Stimulated activated CD8-positive, alpha-beta memory T cell treated with anti-CD3 and anti-CD28 coated beads, Interleukin-7, amount 100 ng/mL, for 24 hours (primary cell): ENCODE results near the gene CHST12.
"Not testable (repeated sequence)": the region's sequence is repeated elsewhere in the genome, so short reads cannot be mapped to it uniquely, and the experiment has no call there.

ENCODE experiments used
- DNase-seq: peaks from one replicate; pipeline ENCODE4 v3.0.0-alpha.2; 2020; ENCODE audit warnings: low read depth

The CHST12 gene

DNA sequence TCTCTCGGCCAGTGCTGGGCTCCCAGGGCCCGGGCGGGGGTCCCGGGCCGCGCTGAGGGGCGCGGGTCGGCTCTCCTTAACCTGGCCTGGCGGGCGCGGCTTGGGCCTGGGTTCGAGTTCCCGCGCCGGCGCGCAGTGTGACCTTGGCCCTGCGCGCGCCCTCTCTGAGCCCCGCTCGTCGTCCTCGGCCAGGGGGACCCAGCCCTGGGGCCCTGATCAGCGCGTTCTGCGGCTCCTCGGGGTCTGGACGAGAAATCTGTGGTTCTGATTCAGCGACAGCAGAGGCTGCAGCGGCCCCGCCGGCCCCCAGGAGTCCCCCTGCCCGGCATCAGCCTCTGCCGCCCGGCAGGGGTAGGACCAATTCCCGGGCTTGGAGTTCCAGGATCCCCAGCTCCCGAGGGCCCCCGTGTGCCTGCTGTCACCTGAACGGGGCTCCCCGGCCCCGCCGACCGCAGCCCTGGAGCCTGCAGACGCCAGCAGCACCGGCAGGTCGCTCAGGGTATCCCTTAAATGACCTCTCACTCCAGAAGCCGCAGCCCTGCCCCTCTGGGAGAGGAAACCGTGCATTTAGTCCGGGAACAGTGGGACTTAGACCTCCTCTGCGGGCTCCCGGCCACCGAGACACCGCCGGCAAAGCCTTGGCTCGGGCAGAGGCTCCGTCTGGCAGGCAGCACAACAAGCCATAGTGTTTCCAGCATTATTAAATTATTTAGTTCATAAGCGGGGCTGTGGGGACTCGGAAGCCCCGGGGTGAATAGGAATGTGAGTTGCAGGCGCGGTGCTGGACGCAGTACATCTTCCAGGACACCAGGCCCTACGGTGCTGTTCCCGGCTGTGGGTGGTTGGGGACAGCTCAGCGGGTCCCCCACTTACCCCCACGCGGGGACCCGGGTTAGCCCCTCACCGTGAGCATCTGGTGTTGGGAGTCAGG, 572 bp downstream of the CHST12 start:
- DNase-seq = no peak

DNA sequence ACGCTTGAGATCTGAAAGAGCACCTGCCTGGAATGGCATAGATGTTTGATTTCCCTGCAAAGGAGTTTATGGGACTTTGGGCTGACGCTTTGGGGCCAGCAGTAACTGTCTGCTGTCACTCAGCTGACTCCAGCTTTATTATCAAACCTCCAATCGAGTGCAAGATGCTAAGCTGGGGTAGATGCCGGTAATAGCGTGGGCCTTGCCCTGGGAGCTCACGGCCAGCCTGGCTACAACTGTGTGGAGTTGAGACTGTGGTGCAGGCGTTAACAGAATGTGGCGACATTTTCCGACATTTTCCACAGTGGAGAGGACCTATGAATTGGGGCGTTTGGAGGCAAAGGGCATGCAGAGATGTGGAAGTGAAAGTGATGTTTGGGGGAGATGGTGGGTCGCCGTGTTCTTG, 1.3 kb downstream of the CHST12 start:
- no peak for DNase-seq

DNA sequence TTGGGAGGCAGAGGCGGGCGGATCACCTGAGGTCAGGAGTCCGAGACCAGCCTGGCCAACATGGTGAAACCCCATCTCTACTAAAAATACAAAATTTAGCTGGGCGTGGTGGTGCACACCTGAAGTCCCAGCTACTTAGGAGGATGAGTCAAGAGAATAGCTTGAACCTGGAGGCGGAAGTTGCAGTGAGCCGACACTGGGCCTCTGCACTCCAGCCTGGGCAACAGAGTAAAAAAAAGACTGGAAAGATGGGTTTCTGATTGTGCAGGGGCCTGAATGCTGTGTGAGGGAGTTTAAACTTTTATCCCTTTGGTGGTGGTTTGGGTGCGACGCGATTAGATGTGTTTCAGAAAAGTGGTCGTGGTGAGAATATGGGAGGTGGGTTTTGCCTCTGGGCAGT, 1.8 kb downstream of the CHST12 start:
- no peak for DNase-seq

DNA sequence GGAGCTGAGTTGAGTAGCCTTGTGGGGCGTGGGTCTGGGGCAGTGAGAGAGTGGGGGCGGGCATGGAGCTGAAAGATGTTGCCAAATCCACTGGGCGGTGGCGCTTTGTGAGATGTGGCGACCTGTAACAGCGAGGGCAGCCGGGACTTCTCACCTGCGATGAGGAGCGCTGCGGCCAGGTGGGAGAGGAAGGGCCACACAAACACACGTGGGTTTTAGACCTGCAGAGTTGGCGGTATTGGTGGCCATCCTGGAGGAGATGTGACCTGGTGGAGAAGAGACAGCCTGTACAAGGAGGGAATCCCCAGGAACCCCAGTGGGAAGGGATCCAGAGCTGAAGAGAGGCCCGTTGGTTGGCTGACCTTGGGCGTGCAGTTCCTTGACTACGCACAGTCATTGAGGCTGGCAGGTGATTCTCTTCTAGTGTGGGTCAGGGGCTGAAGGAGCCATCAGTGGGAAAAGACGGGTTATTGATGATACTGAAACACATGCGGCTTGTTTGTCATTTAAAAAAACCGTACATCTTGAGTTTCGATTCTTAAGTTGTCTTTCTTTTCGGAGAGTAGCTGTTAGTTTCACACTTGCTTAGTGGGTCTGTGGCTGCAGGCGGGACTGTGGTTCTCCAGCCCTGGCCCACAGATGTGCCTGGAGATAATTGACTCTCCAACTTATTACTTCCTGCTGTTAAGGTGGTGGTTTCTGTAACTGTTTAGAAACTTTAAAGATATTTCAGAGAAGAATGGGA, 2.4 kb downstream of the CHST12 start:
- peak; percentile 42 for DNase-seq

DNA sequence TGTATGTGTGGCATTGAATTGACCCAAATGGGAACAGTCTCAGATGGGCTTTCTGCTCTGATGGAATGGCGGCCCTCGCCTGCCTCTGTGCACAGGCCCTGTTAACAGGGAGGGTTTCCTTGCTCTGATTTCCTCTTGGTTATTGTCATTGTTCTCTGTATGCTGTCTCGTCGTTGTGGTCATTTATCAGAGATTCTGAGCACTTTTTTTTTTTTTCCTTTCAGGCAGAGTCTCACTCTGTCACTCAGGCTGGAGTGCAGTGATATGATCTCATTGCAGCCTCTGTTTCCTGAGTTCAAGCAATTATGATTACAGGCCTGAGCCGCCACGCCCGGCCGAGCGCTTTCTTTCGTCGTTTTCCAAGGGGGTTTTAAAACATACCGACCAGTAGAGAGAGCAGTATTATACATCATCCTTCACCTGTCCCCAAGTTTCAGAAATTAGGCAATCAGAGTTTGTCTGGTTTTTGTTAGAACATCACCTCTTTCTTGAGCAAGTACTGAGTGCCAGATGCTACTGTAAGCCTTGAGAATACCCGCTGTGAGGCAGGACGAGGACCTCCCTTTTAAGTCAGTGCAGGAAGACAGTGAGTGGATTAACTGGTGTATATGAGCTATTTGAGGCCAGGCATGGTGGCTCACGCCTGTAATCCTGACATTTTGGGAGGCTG, 6.5 kb downstream of the CHST12 start:
- DNase-seq = no peak

DNA sequence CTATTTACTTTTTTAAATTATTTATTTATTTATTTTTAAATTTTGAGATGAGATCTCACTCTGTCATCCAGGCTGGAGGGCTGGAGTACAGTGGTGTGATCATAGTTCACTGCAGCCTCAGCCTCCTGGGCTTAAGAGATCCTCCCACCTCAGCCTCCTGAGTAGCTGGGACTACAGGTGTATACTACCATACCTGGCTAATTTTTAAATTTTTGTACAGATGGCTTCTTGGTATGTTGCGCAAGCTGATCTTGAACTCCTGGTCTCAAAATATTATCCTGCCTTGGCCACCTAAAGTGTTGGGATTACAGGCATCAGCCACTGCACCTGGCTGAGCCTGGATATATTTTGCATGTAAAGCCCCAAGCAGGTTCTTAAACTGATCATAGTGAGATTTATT, 7.6 kb downstream of the CHST12 start:
- no peak for DNase-seq

DNA sequence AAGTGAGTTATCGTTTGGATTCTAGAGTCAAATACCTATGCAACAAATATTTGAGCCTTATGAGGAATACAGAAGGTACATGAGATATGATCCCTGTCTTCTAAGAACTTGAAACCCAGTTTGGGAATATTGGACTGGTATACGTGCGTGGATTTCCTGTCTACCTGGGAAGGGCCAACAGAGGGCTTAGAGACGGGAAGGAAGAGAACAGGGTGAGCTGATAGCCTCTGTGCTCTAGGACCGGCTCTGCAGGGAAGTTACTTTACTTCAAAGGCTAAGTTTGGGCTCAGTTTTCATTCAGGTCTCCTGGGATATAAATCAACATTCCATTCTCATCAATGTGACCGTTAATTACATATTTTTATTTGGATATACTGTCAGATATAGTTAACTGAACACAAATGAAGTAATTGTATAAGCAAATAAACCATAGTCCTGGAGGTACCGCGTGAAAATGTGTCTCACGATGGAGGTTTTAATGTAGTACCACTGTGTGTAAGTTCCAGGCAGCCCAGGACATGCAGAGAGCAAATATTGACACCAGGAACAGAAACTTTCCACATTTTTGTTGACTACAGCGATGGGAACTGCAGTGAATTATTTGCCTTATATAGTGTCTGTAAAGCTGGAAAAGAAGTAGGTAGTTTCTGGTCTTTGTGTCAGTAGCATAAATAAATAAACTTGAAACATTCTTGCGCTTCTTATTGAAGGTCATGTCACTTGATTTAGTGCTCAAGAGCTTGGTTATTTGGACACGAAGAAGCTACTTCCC, 8.6 kb downstream of the CHST12 start:
- DNase-seq = no peak

DNA sequence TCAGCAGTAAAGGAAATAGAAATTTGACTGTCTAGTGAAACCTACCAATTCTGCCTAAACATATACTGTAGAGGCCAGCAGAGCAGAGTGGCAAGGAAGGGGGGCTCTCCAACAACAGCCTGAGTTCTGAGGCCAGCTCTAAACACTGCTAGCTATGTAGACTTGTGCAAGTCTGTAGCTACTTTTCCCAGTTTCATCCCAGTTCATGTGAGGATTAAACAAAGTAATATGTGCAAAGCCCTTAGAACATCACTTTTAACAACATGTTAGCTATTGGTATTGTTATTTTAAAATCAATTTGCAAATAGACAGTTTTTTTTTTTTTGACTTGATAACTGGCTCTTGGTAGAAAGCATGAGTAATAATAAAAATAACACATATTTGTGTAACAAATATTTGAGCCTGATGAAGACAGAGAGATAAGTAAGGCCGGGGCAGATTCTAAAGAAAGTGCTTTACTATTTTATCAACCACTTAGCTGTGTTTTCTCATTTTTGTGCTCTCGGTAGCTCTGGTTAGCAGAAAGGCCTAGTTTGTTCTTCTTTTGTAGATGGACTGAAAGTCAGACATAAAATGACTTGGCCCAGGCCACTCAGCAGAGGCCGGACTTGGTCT, 9.3 kb downstream of the CHST12 start:
- no peak for DNase-seq

DNA sequence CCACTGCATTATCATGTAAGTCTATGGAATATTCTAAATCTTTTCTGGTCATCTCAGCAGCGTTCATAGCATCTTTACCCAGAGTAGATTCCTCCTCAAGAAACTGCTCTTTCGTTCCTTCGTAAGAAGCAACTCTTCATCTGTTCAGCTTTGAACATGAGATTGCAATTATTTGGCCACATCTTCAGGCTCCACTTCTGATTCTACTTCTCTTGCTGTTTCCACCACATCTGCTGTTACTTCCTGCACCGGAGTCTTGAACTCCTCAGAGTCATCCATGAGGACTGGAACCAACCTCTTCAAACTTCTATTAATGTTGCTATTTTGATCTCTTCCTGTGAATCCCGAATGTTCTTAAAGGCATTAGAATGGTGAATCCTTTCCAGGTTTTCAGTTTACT, 12.7 kb downstream of the CHST12 start:
- no peak for DNase-seq

DNA sequence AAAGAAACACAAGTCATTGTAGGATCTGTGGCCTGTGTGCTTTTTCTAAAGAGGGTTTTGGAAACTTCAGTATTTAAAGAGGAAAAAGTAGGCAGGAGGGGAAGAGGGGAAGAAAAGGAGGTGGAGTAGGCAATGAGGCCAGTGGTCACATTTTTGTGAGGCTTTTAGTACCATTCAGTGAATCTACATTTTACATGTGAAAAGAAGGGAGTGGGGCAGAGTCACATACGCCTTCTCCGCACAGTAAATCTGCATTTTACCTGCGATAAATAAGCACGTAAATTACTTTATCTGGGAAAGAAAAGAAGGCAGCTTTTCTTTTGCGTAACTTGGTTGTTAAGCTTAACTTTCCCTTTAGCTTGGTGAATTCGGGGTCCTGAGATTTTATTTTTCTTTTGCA, 13.2 kb downstream of the CHST12 start:
- DNase-seq = no peak

DNA sequence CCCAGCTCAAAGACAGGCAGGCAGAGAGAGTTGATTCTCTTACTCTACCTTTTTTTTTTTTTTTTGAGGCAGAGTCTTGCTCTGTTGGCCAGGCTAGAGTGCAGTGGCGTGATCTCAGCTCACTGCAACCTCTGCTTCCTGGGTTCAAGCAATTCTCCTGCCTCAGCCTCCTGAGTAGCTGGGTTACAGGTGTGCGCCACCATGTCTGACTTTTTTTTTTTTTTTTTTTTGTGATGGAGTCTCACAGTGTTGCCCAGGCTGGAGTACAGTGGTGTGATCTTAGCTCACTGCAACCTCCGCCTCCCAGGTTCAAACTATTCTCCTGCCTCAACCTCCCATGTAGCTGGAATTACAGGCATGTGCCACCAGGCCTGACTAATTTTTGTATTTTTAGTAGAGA, 13.8 kb downstream of the CHST12 start:
- DNase-seq = not testable (repeated sequence)

DNA sequence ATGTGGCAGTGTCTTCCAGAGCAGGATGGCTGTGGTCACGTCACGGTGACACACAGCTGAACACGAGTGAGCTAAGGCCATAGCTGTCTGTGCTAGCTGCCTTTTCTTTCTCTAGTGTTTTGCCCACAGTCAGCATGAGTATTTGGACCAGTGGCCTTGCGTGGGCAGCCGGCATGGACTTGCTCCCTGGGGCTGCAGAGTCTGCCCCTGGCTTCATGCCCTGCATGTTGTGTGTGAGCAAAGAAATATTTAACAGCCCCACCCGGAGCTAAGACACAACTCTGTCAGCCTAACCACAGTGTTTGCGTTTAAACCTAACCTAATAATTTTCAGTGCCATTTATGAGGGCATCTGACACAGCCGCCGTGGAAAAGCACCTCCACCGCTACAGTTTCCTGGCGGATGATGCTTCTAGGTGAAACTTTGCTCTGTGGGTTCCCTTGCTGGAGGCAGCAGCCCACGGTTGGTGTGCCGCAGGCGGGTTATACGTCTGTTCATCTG, 14.6 kb downstream of the CHST12 start:
- no peak for DNase-seq

DNA sequence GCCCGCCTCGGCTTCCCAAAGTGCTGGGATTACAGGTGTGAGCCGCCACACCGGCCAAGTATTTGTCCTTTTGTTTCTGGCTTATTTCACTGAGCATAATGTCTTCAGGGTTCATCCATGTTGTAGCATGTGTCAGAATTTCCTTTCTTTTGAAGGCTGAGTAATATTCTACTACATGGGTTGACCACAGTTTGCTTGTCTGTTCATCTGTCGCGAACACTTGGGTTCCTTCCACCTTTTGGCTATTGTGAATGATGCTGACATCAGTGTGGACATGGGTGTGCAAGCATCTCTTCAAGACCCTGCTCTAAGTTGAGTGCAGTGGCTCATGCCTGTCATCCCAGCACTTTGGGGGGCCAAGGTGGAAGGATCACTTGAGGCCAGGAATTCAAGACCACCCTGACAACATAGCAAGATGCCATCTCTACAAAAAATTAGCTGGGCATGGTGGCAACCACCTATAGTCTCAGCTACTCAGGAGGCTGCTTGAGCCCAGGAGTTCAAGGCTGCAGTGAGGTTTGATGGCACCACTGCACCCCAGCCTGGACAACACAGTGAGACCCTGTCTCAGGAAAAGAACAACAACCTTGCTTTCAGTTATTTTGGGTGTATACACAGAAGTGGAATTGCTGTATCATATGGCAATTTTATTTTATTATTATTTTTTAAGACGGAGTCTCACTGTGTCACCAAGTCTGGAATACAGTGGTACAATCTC, 17.0 kb downstream of the CHST12 start:
- DNase-seq = no peak

DNA sequence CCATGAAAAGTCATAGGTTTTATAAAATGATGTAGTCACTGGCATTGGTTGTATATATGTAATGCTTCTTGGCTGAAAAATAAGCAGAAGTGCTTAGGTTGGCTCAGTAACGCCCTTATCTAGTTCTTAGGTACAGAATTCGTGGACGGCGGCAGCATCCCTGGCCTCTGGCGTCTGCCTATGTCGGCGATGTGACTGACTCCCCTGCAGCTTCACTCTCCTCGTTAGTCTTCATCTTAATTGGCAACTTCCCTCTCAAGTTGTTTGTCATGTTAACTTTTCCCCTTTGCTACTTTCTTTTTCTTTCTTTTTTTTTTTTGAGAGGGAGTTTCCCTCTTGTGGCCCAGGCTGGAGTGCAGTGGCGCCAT, 18.5 kb downstream of the CHST12 start:
- no peak for DNase-seq

DNA sequence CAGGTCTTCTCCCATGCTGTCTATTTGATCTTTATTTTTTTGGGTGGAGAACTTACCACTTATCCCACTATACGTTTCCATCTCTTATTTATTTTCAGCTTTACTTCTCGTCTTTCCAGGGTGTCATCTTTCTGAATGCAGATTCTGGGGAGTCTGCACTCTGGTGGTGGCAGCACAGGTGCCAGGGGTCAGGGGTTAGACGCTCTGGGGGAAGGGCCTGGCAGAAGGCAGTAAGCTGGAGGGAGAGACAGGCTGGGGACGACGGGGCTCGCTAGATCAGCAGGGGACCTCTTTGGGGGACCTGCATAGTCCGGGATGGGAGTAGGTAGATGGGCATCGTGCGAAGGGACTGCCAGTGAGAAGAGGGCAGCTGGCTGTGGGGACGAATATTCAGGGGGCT, 22.3 kb downstream of the CHST12 start:
- DNase-seq = no peak

DNA sequence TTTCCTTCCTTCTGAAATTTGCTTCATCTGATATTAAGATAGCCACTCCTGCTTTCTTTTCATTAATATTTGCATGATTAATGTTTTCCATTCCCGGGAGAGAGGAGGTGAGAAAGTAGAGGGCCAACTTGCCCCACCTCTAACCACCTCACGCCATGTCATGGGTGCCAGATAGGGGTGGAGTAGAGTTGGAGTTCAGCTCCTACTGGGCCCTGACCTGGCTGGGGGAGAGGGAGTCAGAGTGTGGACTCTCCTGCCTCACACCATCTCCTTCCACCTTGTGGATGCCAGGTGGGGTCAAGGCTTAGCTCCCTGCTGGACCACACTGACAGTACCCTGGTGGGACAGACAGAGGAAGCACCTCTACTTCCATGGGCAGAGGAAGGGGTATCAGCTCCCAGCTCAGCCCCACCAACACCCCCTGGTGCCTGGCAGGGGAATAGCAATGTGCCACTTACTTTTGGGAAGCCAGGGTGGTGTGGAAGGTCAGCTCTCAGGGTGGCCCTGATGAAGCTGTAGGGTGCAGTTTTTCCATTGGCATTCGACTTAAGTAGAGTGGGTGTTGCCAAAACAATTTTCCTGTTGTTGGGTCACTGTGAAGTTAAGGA, 28.0 kb downstream of the CHST12 start:
- peak; percentile 21 for DNase-seq

DNA sequence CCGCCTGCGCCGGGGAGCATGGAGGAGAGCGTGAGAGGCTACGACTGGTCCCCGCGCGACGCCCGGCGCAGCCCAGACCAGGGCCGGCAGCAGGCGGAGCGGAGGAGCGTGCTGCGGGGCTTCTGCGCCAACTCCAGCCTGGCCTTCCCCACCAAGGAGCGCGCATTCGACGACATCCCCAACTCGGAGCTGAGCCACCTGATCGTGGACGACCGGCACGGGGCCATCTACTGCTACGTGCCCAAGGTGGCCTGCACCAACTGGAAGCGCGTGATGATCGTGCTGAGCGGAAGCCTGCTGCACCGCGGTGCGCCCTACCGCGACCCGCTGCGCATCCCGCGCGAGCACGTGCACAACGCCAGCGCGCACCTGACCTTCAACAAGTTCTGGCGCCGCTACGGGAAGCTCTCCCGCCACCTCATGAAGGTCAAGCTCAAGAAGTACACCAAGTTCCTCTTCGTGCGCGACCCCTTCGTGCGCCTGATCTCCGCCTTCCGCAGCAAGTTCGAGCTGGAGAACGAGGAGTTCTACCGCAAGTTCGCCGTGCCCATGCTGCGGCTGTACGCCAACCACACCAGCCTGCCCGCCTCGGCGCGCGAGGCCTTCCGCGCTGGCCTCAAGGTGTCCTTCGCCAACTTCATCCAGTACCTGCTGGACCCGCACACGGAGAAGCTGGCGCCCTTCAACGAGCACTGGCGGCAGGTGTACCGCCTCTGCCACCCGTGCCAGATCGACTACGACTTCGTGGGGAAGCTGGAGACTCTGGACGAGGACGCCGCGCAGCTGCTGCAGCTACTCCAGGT, 29.7 kb downstream of the CHST12 start:
- no peak for DNase-seq

DNA sequence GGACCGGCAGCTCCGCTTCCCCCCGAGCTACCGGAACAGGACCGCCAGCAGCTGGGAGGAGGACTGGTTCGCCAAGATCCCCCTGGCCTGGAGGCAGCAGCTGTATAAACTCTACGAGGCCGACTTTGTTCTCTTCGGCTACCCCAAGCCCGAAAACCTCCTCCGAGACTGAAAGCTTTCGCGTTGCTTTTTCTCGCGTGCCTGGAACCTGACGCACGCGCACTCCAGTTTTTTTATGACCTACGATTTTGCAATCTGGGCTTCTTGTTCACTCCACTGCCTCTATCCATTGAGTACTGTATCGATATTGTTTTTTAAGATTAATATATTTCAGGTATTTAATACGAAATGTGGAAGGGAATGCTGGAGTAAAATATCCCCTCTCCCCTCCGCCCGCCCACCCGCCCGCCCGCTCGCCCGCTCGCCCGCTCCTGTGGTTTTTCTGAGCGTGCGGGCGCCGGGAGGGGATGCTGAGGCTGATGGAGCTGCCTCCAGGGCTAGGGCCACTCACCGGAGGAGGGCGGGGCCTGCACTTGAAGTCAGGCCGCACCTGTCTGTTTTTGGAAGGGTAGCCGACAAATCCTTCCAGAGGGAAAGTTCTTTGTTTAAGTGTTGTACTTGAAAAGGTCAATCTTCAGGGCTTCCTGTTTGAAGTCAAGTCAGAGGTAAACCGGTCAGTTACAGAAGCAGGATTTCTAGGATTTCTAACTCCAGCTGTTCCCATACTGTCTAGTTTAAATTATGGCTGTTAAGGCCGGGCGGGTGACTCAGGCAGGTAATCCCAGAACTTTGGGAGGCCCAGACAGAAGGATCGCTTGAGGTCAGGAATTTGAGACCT, 30.5 kb downstream of the CHST12 start:
- no peak for DNase-seq

DNA sequence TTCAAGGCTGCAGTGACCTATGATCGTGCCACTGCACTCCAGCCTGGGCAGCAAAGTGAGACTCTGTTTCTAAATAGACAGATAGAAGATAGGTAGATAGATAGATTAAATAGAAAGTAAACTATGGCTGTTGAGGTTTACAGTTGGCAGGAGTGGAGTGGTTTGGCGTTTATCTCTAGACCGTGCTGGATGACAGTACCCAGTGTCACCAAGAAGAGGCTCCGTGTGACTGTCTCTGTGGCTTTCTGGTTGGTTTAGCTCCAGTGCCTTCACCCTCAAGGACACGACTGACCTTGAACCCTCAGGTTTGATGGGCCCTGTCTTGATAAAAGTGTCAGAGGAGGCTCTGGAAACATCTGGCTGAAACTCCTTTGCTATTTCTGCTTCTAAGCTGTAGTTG, 31.7 kb downstream of the CHST12 start:
- no peak for DNase-seq
